GM18505 (cell line): ENCODE results near the gene ADTRP.
"Not testable (repeated sequence)": the region's sequence is repeated elsewhere in the genome, so short reads cannot be mapped to it uniquely, and the experiment has no call there.

Experiments used
- ATAC-seq: cut with Tn5 transposase; IDR thresholded peaks from one replicate; pipeline ENCODE4 v1.9.1; 2021; ENCODE audit not compliant: unreplicated experiment
- POLR2A ChIP-seq: IDR thresholded peaks from 4 replicates; pipeline ENCODE4 v1.6.1; 2011; ENCODE audit warnings: borderline replicate concordance; ENCODE audit not compliant: insufficient read depth, insufficient read length; ENCODE audit errors: extremely low read depth

The ADTRP gene

DNA sequence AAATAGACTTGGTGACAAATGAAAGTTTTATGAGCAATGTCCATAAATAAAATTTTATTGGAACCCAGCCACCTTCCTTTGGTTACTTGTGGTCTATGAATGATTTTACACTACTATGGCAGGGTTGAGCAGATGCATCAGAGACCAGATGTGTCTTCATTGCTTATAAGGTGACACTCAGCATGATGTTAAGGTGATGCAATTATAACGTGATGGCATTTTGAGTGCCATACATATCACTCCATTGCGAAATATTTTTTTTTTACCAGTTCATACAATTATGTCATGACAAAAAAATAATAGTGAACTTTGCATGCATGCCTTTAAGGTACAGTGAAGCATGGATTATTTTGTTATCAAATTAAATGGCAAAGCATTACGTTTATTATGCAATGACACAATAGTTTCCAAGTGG lies 96.0 kb downstream of the ADTRP start:
- TF ChIP-seq POLR2A, result no peak
- ATAC-seq, result no peak

GRCh38 chr6:11681770-11682169 lies 96.8 kb downstream of the ADTRP start:
- no peak for TF ChIP-seq POLR2A

GRCh38 chr6:11681357-11681756 lies 97.2 kb downstream of the ADTRP start:
- ATAC-seq, result no peak
- no peak for TF ChIP-seq POLR2A

More at GRCh38 chr6:11681770-11682169, 96.8 kb downstream of the ADTRP start:
- no peak for ATAC-seq

GRCh38 chr6:11680479-11680878 lies 98.1 kb downstream of the ADTRP start:
- ATAC-seq, result not testable (repeated sequence)

- TF ChIP-seq POLR2A, result no peak
- no peak for ATAC-seq
Measured at GRCh38 chr6:11679099-11679498, 99.5 kb downstream of the ADTRP start.

DNA sequence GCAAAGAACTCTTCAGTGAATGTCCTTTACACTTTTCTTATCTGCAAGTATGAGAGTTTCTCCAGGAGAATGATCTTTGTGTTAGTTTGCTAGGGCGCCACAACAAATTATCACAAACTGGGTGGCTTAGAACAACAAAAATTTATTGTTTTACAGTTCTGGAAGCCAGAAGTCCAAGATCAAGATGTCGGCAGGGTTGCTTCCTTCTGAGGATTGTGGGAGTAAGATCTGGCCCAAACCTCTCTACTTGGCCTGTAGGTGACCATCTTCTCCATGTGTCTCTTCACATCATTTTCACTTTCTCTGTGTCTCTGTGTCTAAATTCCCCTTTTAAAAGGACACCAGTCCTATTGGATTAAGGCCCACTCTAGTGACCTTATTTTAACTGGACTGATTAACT lies 103.0 kb downstream of the ADTRP start:
- no peak for ATAC-seq
- no peak for TF ChIP-seq POLR2A

- ATAC-seq, result no peak
- no peak for TF ChIP-seq POLR2A
Measured at GRCh38 chr6:11672669-11673068, 105.9 kb downstream of the ADTRP start.

GRCh38 chr6:11672256-11672655 lies 106.3 kb downstream of the ADTRP start:
- TF ChIP-seq POLR2A, result no peak

DNA sequence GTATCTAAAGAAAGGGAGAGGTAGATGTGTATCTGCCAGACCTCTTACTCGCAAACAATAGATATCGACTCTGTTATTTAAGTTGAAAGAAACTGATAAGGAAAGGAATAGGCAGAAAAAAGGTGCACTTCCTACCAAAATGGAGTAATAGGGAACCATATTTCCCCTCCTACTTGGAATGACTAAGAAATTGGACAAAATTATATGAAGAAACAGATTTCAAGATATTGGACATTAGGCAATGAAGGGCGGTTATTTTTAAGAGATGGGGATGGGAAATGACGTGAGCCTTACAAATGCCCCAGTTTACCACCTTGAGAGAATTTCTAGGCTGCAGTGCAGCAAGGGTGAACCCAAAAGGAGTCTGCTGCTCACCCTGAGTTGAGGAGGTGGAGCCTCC lies 108.9 kb downstream of the ADTRP start:
- no peak for ATAC-seq
- no peak for TF ChIP-seq POLR2A

More at GRCh38 chr6:11672256-11672655, 106.3 kb downstream of the ADTRP start:
- no peak for ATAC-seq

GRCh38 chr6:11668455-11668854 lies 110.1 kb downstream of the ADTRP start:
- no peak for TF ChIP-seq POLR2A
- no peak for ATAC-seq

GRCh38 chr6:11667876-11668275 lies 110.7 kb downstream of the ADTRP start:
- TF ChIP-seq POLR2A, result no peak
- ATAC-seq, result no peak

- no peak for TF ChIP-seq POLR2A
- ATAC-seq, result no peak
Measured at GRCh38 chr6:11665604-11666326, 112.8 kb downstream of the ADTRP start.
